CD14-positive monocyte (primary cell): ENCODE results near the gene INSR. TPM values are rescaled to one million over a fixed set of nuclear protein-coding genes. Genes with fewer than 3 reads are reported as not detected.

Source experiments
- DNase-seq, 3 donors: peaks; one replicate each; pipeline ENCODE4 v3.0.0-alpha.2; 2011 to 2022
- H2AFZ ChIP-seq: 2 replicates; pipeline ENCODE4 v1.6.0; 2012; ENCODE audit warnings: mild to moderate bottlenecking, low read depth, low read length, inconsistent platforms; ENCODE audit not compliant: insufficient read depth, poor library complexity, severe bottlenecking
- H3K27ac ChIP-seq, 2 donors: 1 replicate in 1 of 2; 2 replicates in 1 of 2; pipeline ENCODE4 v1.5.1; 2012 to 2013; ENCODE audit warnings: low read length in 2 of 2, control low read depth in 1 of 2, inconsistent platforms in 1 of 2, low read depth in 1 of 2, mild to moderate bottlenecking in 1 of 2
- H3K27me3 ChIP-seq, 2 donors: one replicate each; pipeline versions ENCODE4 v1.6.0 to v1.6.1; 2011 to 2013; ENCODE audit warnings: low read length in 2 of 2; ENCODE audit not compliant: control insufficient read depth in 2 of 2, insufficient read depth in 2 of 2
- H3K36me3 ChIP-seq, 2 donors: replicated peaks in 1 of 2; 1 replicate in 1 of 2; 2 replicates in 1 of 2; pipeline versions ENCODE4 v1.5.1 to v1.6.1; 2012 to 2013; ENCODE audit warnings: low read length in 2 of 2, control low read depth in 1 of 2, inconsistent platforms in 1 of 2, mild to moderate bottlenecking in 1 of 2; ENCODE audit not compliant: insufficient read depth in 2 of 2, control insufficient read depth in 1 of 2
- H3K4me1 ChIP-seq, 2 donors: 1 replicate in 1 of 2; 2 replicates in 1 of 2; pipeline versions ENCODE4 v1.5.1 to v1.6.1; 2012 to 2013; ENCODE audit warnings: low read length in 2 of 2, control low read depth in 1 of 2, inconsistent platforms in 1 of 2, mild to moderate bottlenecking in 1 of 2, moderate library complexity in 1 of 2; ENCODE audit not compliant: insufficient read depth in 2 of 2, control insufficient read depth in 1 of 2
- H3K4me2 ChIP-seq: replicated peaks from 2 replicates; pipeline ENCODE3; 2012; ENCODE audit warnings: low read length, moderate library complexity, mild to moderate bottlenecking; ENCODE audit not compliant: poor library complexity, severe bottlenecking; ENCODE audit errors: extremely low read depth
- H3K4me3 ChIP-seq, 3 experiments: fragments of 200-600 bp in 1 of 3; sonication (generic) in 1 of 3; replicated peaks in 1 of 3; 1 replicate in 2 of 3; 2 replicates in 1 of 3; pipeline ENCODE4 v1.5.1; 2011 to 2013; ENCODE audit warnings: low read length in 3 of 3, mild to moderate bottlenecking in 3 of 3, control low read depth in 2 of 3, low read depth in 2 of 3, inconsistent platforms in 1 of 3, moderate library complexity in 1 of 3
- H3K79me2 ChIP-seq: 2 replicates; pipeline ENCODE4 v1.6.0; 2012; ENCODE audit warnings: mild to moderate bottlenecking, control low read depth, inconsistent platforms, low read length, moderate library complexity; ENCODE audit not compliant: insufficient read depth
- H3K9ac ChIP-seq: 2 replicates; pipeline ENCODE4 v1.6.0; 2017; ENCODE audit warnings: low read length, mild to moderate bottlenecking; ENCODE audit not compliant: insufficient read depth, poor library complexity, severe bottlenecking
- H3K9me3 ChIP-seq, 2 donors: replicated peaks in 1 of 2; 1 replicate in 1 of 2; 2 replicates in 1 of 2; pipeline versions ENCODE4 v1.5.1 to v1.6.1; 2012 to 2013; ENCODE audit warnings: low read length in 2 of 2, control low read depth in 1 of 2; ENCODE audit not compliant: control insufficient read depth in 1 of 2, insufficient read depth in 1 of 2
- H4K20me1 ChIP-seq: 2 replicates; pipeline ENCODE4 v1.6.0; 2012; ENCODE audit warnings: mild to moderate bottlenecking, low read length, control low read depth, moderate library complexity; ENCODE audit not compliant: insufficient read depth
- H3K27ac Mint-ChIP-seq, 7 donors: one replicate each; pipeline ENCODE4 v1.8.0; 2020; ENCODE audit warnings: mild to moderate bottlenecking in 7 of 7, mixed read lengths in 7 of 7, moderate library complexity in 6 of 7, inconsistent platforms in 2 of 7
- H3K27me3 Mint-ChIP-seq, 3 donors: one replicate each; pipeline ENCODE4 v1.8.0; 2021 to 2022; ENCODE audit warnings: low read depth in 3 of 3, mild to moderate bottlenecking in 3 of 3, mixed read lengths in 3 of 3, moderate library complexity in 3 of 3, inconsistent platforms in 1 of 3
- H3K36me3 Mint-ChIP-seq, 2 donors: one replicate each; pipeline ENCODE4 v1.8.0; 2020; ENCODE audit warnings: mixed read lengths in 2 of 2, inconsistent platforms in 1 of 2, mild to moderate bottlenecking in 1 of 2
- H3K4me1 Mint-ChIP-seq: one replicate; pipeline ENCODE4 v1.8.0; 2020; ENCODE audit warnings: mild to moderate bottlenecking, mixed read lengths
- H3K4me3 Mint-ChIP-seq, 2 donors: one replicate each; pipeline ENCODE4 v1.8.0; 2020; ENCODE audit warnings: mild to moderate bottlenecking in 2 of 2, mixed read lengths in 2 of 2, moderate library complexity in 1 of 2
- H3K9me3 Mint-ChIP-seq, 7 donors: one replicate each; pipeline ENCODE4 v1.8.0; 2020 to 2022; ENCODE audit warnings: mixed read lengths in 7 of 7, mild to moderate bottlenecking in 6 of 7, moderate library complexity in 6 of 7, inconsistent platforms in 2 of 7
- CTCF ChIP-seq: fragments of 200-600 bp; IDR thresholded peaks from one replicate; pipeline ENCODE4 v1.8.0; 2022; ENCODE audit warnings: antibody characterized with exemption, mild to moderate bottlenecking
- WGBS: methylation state at CpG from one replicate; pipeline ENCODE4 v1.1.5; 2013; ENCODE audit warnings: missing lambda C conversion rate; ENCODE audit not compliant: insufficient coverage; 5-methylcytosine and 5-hydroxymethylcytosine counted together
- intact Hi-C, 2 donors: fragments of 100-400 bp; cut with micrococcal nuclease; formaldehyde crosslinking; loops; one replicate each; pipeline versions ENCODE4 v1.15.0 to v1.15.1; 2023
- polyA plus RNA-seq, 3 donors: library from polyadenylated mRNA; depleted of rRNA in 1 of 3; unstranded in 2 of 3; stranded (reverse) in 1 of 3; fragments of 300-500 nt in 2 of 3; fragments of >200 nt in 1 of 3; fragmentation: Illumina TruSeq in 2 of 3; gene quantifications; 1 replicate in 2 of 3; 2 replicates in 1 of 3; pipeline ENCODE4 v1.2.3, GENCODE V29; 2012 to 2021

Gene INSR
- polyA plus RNA-seq, 3 donors = 2.9 to 12.4 (median 3.4) TPM

- no peaks in the 10 kb centered on the region for H3K27me3 ChIP-seq
- no peaks in the 10 kb centered on the region for H3K36me3 ChIP-seq
- intact Hi-C loops = no loop called here
- H3K79me2 ChIP-seq = no peaks in the 10 kb centered on the region
- Mint-ChIP-seq H3K9me3 (peaks cover 0 to 4% (median 0%) of the 10 kb centered on the region in 7 donors), H3K36me3 (no peaks in the 10 kb centered on the region), H3K27ac (no peak overlapping the region), H3K4me3 (no peak overlapping the region), H3K27me3 (peaks cover 0 to 7% (median 6%) of the 10 kb centered on the region in 3 donors), H3K4me1 (peaks cover 20% of the 10 kb centered on the region)
- no peak overlapping the region for H3K27ac ChIP-seq
- no peak for DNase-seq
- no peaks in the 10 kb centered on the region for H3K9me3 ChIP-seq
- H4K20me1 ChIP-seq = no peaks in the 10 kb centered on the region
- no peak overlapping the region for H3K4me2 ChIP-seq
- TF ChIP-seq CTCF = no peak
- no peak overlapping the region for H3K4me3 ChIP-seq
- H3K4me1 ChIP-seq = peaks cover 12 to 16% of the 10 kb centered on the region in 2 donors
- no peak overlapping the region for H2AFZ ChIP-seq
- WGBS = 96% methylated on average over 4 of the region's 4 CpGs
- no peak overlapping the region for H3K9ac ChIP-seq
Observed at GRCh38 chr19:7331446-7331845, 37.2 kb upstream of the INSR start.

DNA sequence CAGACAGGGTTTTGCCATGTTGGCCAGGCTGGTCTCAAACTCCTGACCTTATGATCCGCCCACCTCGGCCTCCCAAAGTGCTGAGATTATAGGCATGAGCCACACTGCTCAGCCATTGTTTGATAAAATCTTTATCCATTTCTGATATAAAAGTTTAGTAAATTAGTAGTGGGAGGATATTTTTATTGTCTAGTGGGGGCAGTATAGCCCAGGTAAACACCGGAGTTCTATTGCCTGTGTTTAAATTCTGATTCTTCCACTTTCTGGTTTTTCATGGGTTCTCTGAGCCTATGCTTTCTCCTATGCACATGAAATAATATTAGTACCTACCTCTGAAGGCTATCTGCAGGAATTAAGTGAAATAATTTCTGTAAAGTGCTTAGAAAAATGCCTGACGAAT, 34.4 kb upstream of the INSR start:
- no peak overlapping the region for H3K4me2 ChIP-seq
- no peaks in the 10 kb centered on the region for H3K79me2 ChIP-seq
- Mint-ChIP-seq H3K27me3 (peaks cover 0 to 5% (median 4%) of the 10 kb centered on the region in 3 donors), H3K4me1 (peaks cover 13% of the 10 kb centered on the region), H3K36me3 (no peaks in the 10 kb centered on the region), H3K27ac (no peak overlapping the region), H3K9me3 (peaks cover 0 to 9% (median 4%) of the 10 kb centered on the region in 7 donors), H3K4me3 (no peak overlapping the region)
- no peak overlapping the region for H3K27ac ChIP-seq
- peaks cover 6 to 8% of the 10 kb centered on the region in 2 donors for H3K4me1 ChIP-seq
- DNase-seq = no peak
- H3K9me3 ChIP-seq = peaks cover 0 to 4% of the 10 kb centered on the region in 2 donors
- WGBS = no CpG with 5 or more reads among the region's 4 CpGs
- H4K20me1 ChIP-seq = no peaks in the 10 kb centered on the region
- intact Hi-C loops = no loop called here
- TF ChIP-seq CTCF = no peak
- no peak overlapping the region for H3K9ac ChIP-seq
- H3K4me3 ChIP-seq = no peak overlapping the region
- H3K36me3 ChIP-seq = no peaks in the 10 kb centered on the region
- H3K27me3 ChIP-seq = no peaks in the 10 kb centered on the region
- H2AFZ ChIP-seq = no peak overlapping the region
